ENCODE measurements around the gene PATJ. TPM values are rescaled to one million over a fixed set of nuclear protein-coding genes. Genes with fewer than 3 reads are reported as not detected.

Gene PATJ
- total and polyA plus RNA-seq, 7 donors = 2.0 to 49.9 (median 17.1) TPM

DNA sequence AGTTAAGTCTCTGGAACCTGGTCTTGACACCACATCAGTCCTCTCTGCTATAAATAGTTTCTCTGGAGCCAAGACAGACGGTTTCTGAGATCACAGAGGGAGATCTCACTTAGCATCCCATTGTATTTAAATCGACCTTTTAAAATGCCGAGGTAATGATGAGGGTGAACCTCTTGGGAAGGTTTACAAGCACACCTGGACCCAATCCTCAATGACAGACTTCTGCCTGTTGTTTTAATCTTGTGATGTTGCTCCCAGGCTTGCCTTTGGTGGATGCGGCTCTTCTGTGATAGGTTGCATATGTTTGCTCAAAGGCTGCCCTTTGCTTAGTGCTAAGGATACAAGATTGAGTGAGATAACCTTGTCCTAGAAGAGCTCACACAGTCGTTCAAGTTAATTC, 347.7 kb downstream of the PATJ start:
- DNase-seq (no peak), ATAC-seq (no peak)
- Histone ChIP-seq H3K36me3 (ENCODE audit: insufficient read depth in 1 of 2, low read depth in 1 of 2) (peaks cover 0 to 20% of the 10 kb centered on the region in 2 donors), H3K9me3 (no peaks in the 10 kb centered on the region), H3K4me3 (no peak overlapping the region), H3K4me1 (no peaks in the 10 kb centered on the region), H3K27ac (no peak overlapping the region), H3K27me3 (ENCODE audit: insufficient read depth in 3 of 3, low read length in 2 of 3) (no peaks in the 10 kb centered on the region)
- 58 to 61% (median 59%) methylated on average over 5 of the region's 5 CpGs for WGBS, 3 donors
- intact Hi-C loops (cut with DNase I) = no loop called here
- TF ChIP-seq, protein P1, sequence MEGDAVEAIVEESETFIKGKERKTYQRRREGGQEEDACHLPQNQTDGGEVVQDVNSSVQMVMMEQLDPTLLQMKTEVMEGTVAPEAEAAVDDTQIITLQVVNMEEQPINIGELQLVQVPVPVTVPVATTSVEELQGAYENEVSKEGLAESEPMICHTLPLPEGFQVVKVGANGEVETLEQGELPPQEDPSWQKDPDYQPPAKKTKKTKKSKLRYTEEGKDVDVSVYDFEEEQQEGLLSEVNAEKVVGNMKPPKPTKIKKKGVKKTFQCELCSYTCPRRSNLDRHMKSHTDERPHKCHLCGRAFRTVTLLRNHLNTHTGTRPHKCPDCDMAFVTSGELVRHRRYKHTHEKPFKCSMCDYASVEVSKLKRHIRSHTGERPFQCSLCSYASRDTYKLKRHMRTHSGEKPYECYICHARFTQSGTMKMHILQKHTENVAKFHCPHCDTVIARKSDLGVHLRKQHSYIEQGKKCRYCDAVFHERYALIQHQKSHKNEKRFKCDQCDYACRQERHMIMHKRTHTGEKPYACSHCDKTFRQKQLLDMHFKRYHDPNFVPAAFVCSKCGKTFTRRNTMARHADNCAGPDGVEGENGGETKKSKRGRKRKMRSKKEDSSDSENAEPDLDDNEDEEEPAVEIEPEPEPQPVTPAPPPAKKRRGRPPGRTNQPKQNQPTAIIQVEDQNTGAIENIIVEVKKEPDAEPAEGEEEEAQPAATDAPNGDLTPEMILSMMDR (IDR thresholded peaks at IDR 0.05) = no peak

DNA sequence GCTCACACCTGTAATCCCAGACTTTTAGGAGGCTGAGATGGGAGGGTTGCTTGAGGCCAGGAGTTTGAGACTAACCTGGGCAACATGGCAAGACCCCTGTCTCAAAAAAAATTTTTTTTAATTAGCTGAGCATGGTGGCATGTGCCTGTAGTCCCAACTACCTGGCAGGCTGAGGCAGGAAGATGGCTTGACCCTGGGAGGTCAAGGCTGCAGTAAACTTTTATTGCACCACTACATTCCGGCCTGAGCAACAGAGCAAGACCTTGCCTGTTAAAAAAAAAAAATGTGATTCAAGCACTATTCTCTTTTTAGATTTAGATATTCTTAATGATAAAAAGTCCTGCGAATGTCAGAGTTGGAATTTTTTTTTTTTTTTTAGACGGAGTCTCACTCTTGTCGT, 349.8 kb downstream of the PATJ start:
- Histone ChIP-seq H3K4me1 (no peaks in the 10 kb centered on the region), H3K27ac (no peak overlapping the region), H3K36me3 (ENCODE audit: insufficient read depth in 1 of 2, low read depth in 1 of 2) (peaks cover 0 to 7% of the 10 kb centered on the region in 2 donors), H3K9me3 (no peaks in the 10 kb centered on the region), H3K27me3 (ENCODE audit: insufficient read depth in 3 of 3, low read length in 2 of 3) (no peaks in the 10 kb centered on the region), H3K4me3 (no peak overlapping the region)
- TF ChIP-seq, protein P1 (IDR thresholded peaks at IDR 0.05) = no peak
- 90 to 98% (median 98%) methylated on average over 3 to 4 of the region's 4 CpGs for WGBS, 3 donors
- ATAC-seq = no peak
- DNase-seq = no peak
- intact Hi-C loops (cut with DNase I) = no loop called here

DNA sequence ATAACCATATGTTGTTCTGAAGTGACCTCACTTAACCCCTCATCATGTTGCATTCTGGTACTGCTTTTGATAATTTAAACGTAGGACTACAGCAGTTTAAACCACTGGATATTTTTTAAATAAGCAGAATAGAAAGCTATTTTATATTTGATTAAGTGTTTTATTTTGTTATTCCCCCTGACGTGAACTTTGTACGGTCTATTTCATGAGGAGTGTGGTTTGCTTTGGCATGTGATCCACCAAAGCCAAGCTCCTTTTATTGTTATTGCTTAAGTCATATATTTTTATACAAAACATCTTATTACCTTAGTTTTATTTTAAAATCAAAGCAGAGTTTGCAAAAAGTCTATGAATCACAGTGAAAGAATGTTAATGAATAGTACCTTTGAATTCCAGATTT, 351.0 kb downstream of the PATJ start:
- Histone ChIP-seq H3K4me1 (no peaks in the 10 kb centered on the region), H3K9me3 (no peaks in the 10 kb centered on the region), H3K27ac (no peak overlapping the region), H3K4me3 (no peak overlapping the region), H3K36me3 (ENCODE audit: insufficient read depth in 1 of 2, low read depth in 1 of 2) (peaks cover 0 to 3% of the 10 kb centered on the region in 2 donors), H3K27me3 (ENCODE audit: insufficient read depth in 3 of 3, low read length in 2 of 3) (no peaks in the 10 kb centered on the region)
- 70 to 76% (median 75%) methylated on average over 3 of the region's 3 CpGs for WGBS, 3 donors
- DNase-seq = no peak
- TF ChIP-seq, protein P1 (IDR thresholded peaks at IDR 0.05) = no peak
- no peak for ATAC-seq
- intact Hi-C loops (cut with DNase I) = no loop called here

DNA sequence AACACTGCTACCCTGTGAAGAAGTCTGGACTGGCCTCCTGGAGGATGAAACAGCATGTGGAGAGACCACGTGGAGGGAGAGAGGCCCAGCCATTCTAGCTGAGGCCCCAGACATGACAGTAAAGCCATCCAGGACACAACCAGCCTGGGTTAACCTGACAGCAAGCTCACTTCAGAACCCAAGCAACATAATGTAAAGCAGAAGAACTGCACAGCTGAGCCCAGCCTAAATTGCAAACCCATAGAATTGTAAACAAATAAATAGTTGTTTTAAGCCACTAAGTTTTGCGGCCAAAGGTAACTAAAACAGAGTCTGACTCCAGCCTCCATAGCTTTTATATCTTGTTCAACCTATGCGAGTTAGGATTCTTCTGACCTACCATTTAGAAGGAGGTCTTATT, 355.2 kb downstream of the PATJ start:
- 96 to 97% (median 97%) methylated on average over 3 of the region's 3 CpGs for WGBS, 3 donors
- no peaks in the 10 kb centered on the region for H3K4me1 ChIP-seq
- no peak overlapping the region for H3K4me3 ChIP-seq
- TF ChIP-seq, protein P1 (IDR thresholded peaks at IDR 0.05) = no peak
- intact Hi-C loops (cut with DNase I) = no loop called here
- no peak for ATAC-seq
- no peaks in the 10 kb centered on the region for H3K36me3 ChIP-seq (ENCODE audit: insufficient read depth in 1 of 2, low read depth in 1 of 2)
- H3K9me3 ChIP-seq = no peaks in the 10 kb centered on the region
- no peak for DNase-seq
- no peaks in the 10 kb centered on the region for H3K27me3 ChIP-seq (ENCODE audit: insufficient read depth in 3 of 3, low read length in 2 of 3)
- no peak overlapping the region for H3K27ac ChIP-seq

DNA sequence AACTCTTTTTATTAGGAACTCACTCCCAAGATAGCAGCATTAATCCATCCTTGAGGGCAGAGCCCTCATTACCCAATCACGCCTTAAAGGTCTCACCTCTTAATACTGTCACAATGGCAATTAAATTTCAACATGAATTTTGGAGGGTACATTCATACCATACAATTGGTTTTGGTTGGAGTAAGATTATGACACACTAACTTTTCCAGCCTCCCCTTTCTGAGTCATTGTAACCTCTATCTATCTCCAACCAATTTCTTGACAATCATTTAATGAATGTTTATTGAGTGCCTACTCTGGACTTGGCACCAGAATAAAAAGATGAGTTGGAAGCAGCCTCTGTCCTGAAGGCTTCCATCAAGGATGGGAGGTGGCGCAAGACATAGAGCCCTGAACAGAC, 358.2 kb downstream of the PATJ start:
- WGBS, 3 donors = 97 to 100% (median 100%) methylated on average over 2 of the region's 2 CpGs
- no peaks in the 10 kb centered on the region for H3K36me3 ChIP-seq (ENCODE audit: insufficient read depth in 1 of 2, low read depth in 1 of 2)
- H3K9me3 ChIP-seq = no peaks in the 10 kb centered on the region
- H3K4me3 ChIP-seq = no peak overlapping the region
- DNase-seq (no peak), ATAC-seq (no peak)
- TF ChIP-seq, protein P1 (IDR thresholded peaks at IDR 0.05) = no peak
- intact Hi-C loops (cut with DNase I) = no loop called here
- H3K27me3 ChIP-seq (ENCODE audit: insufficient read depth in 3 of 3, low read length in 2 of 3) = no peaks in the 10 kb centered on the region
- H3K27ac ChIP-seq = no peak overlapping the region
- no peaks in the 10 kb centered on the region for H3K4me1 ChIP-seq

All from psoas muscle (tissue), 8 donors.